GM12878 (cell line): ENCODE measurements around the gene COL5A1. TPM values are rescaled to one million over a fixed set of nuclear protein-coding genes. Genes with fewer than 3 reads are reported as not detected.

Experiments used
- ATAC-seq: fragments of 200-7000 bp; cut with Tn5 transposase; 3 replicates; pipeline ENCODE4 v1.9.1; 2020; ENCODE audit warnings: mild to moderate bottlenecking, moderate library complexity
- BruUV-seq: library from RNA; stranded (reverse); fragments of 400-500 nt; replicated peaks from 2 replicates; lab custom pipeline; 2021; lab: Mats Ljungman, UMichigan
- CTCF ChIA-PET: fragments of 300-600 bp; sonication (Branson Sonifier 250); formaldehyde crosslinking; extraction: SDS; loops from one replicate; lab custom pipeline; 2021; ENCODE audit warnings: inconsistent platforms; lab: Yijun Ruan, JAX
- POLR2A ChIA-PET: fragments of 350-600 bp; formaldehyde crosslinking; extraction: SDS; loops from one replicate; lab custom pipeline; 2021; ENCODE audit warnings: inconsistent platforms; lab: Charles Lee
- RAD21 ChIA-PET: fragments of 300-600 bp; sonication (Branson Sonifier 250); formaldehyde crosslinking; loops from one replicate; lab custom pipeline; 2023; ENCODE audit warnings: antibody characterized with exemption; ENCODE audit not compliant: unreplicated experiment; lab: Charles Lee
- SMC1A ChIA-PET: fragments of 300-600 bp; sonication (Branson Sonifier 250); formaldehyde crosslinking; loops from one replicate; lab custom pipeline; 2023; ENCODE audit not compliant: unreplicated experiment, uncharacterized antibody; lab: Charles Lee
- DNase-seq: peaks from one replicate; pipeline ENCODE4 v3.0.0-alpha.2; 2011; ENCODE audit warnings: low read depth, low spot score
- FAIRE-seq: peaks from 3 replicates; lab custom pipeline; 2011; peaks lifted over from hg19 to GRCh38; lab: Jason Lieb, UNC
- H2AFZ ChIP-seq: 2 replicates; pipeline ENCODE4 v1.6.0; 2011; ENCODE audit warnings: low read depth, low read length, control low read depth; ENCODE audit not compliant: control insufficient read depth
- H3K27ac ChIP-seq: 2 replicates; pipeline ENCODE4 v1.5.1; 2011; ENCODE audit warnings: control low read depth; ENCODE audit not compliant: control insufficient read depth, insufficient read depth
- H3K27me3 ChIP-seq, 2 experiments: replicated peaks in 1 of 2; 2 replicates each; pipeline versions ENCODE4 v1.6.0 to v1.6.1; 2011; ENCODE audit warnings: low read length in 1 of 2; ENCODE audit not compliant: control insufficient read depth in 2 of 2, insufficient read depth in 2 of 2
- H3K36me3 ChIP-seq, 2 experiments: 2 replicates each; pipeline ENCODE4 v1.5.1; 2011; ENCODE audit warnings: low read length in 1 of 2; ENCODE audit not compliant: control insufficient read depth in 2 of 2, insufficient read depth in 2 of 2
- H3K4me1 ChIP-seq: 2 replicates; pipeline ENCODE4 v1.6.1; 2011; ENCODE audit warnings: mild to moderate bottlenecking, low read length, moderate library complexity, mixed read lengths; ENCODE audit not compliant: control insufficient read depth, insufficient read depth
- H3K4me2 ChIP-seq: 2 replicates; pipeline ENCODE4 v1.6.0; 2011; ENCODE audit warnings: control low read depth; ENCODE audit not compliant: control insufficient read depth, insufficient read depth
- H3K4me3 ChIP-seq: fragments of 200-600 bp; sonication (generic); 2 replicates; pipeline ENCODE4 v1.5.1; 2016
- H3K79me2 ChIP-seq: 2 replicates; pipeline ENCODE4 v1.6.0; 2011; ENCODE audit warnings: low read length; ENCODE audit not compliant: control insufficient read depth, insufficient read depth
- H3K9ac ChIP-seq: 2 replicates; pipeline ENCODE4 v1.8.0; 2011; ENCODE audit warnings: low read length, control low read depth, mixed read lengths; ENCODE audit not compliant: control insufficient read depth, insufficient read depth
- H3K9me3 ChIP-seq: replicated peaks from 3 replicates; pipeline ENCODE4 v1.5.1; 2011; ENCODE audit warnings: mild to moderate bottlenecking, low read length; ENCODE audit not compliant: control insufficient read depth, insufficient read depth
- H4K20me1 ChIP-seq: 2 replicates; pipeline ENCODE4 v1.6.0; 2011; ENCODE audit not compliant: control insufficient read depth, insufficient read depth
- BHLHE40 ChIP-seq, 2 experiments: fragments of 450-650 bp in 1 of 2; IDR thresholded peaks; 2 replicates each; pipeline ENCODE4 v1.6.1; 2011 to 2017; ENCODE audit warnings: low read depth in 2 of 2, borderline replicate concordance in 1 of 2, improper control_type of control experiment in 1 of 2, low read length in 1 of 2, mild to moderate bottlenecking in 1 of 2
- BRCA1 ChIP-seq: IDR thresholded peaks from 2 replicates; pipeline ENCODE4 v1.6.1; 2011; ENCODE audit warnings: low read depth, low read length, improper control_type of control experiment
- SMC3 ChIP-seq: IDR thresholded peaks from 2 replicates; pipeline ENCODE4 v1.6.1; 2011; ENCODE audit warnings: low read length, improper control_type of control experiment, borderline replicate concordance
- TCF12 ChIP-seq: IDR thresholded peaks from 2 replicates; pipeline ENCODE4 v1.6.1; 2011; ENCODE audit warnings: low read depth, mild to moderate bottlenecking, low read length
- TCF3 ChIP-seq: IDR thresholded peaks from 2 replicates; pipeline ENCODE4 v1.6.1; 2012; ENCODE audit warnings: low read depth, mild to moderate bottlenecking, low read length, borderline replicate concordance; ENCODE audit not compliant: insufficient read depth
- WGBS: methylation state at CpG from one replicate; pipeline ENCODE4 v1.1.6; 2016; ENCODE audit warnings: low lambda C conversion rate; ENCODE audit not compliant: insufficient replicate concordance, insufficient coverage; ENCODE audit errors: missing lambda C conversion rate; 5-methylcytosine and 5-hydroxymethylcytosine counted together
- in situ Hi-C: fragments of 300-500 bp; cut with MboI; formaldehyde crosslinking; loops from 9 replicates; pipeline ENCODE4 v1.14.3; 2018; ENCODE audit warnings: mixed read lengths
- intact Hi-C: fragments of 100-400 bp; cut with micrococcal nuclease; formaldehyde crosslinking; loops from one replicate; pipeline ENCODE4 v1.14.2; 2022; ENCODE audit not compliant: unreplicated experiment
- polyA plus RNA-seq, 11 experiments: library from polyadenylated mRNA; depleted of rRNA in 4 of 11; unstranded in 6 of 11; stranded (reverse) in 5 of 11; fragments of >200 nt; fragmentation: Nextera tagmentation in 4 of 11; fragmentation: Illumina TruSeq in 1 of 11; extraction: Ambion mirVana in 4 of 11; extraction: Trizol in 1 of 11; gene quantifications; 1 replicate in 1 of 11; 2 replicates in 10 of 11; pipeline versions ENCODE4 v1.2.1 to v1.2.3, GENCODE V29; 2011 to 2016; ENCODE audit warnings: inconsistent platforms in 2 of 11, missing spikeins in 2 of 11, low read depth in 1 of 11
- total RNA-seq, 4 experiments: library from RNA; depleted of rRNA in 3 of 4; stranded (reverse); fragments of >200 nt in 3 of 4; fragmentation: Illumina TruSeq in 1 of 4; extraction: Trizol in 1 of 4; gene quantifications; 2 replicates each; pipeline versions ENCODE4 v1.2.1 to v1.2.3, GENCODE V29; 2013 to 2021
- TF ChIP-seq, protein P1 (sequence below): IDR thresholded peaks from 2 replicates; pipeline ENCODE4 v1.6.1; 2012; ENCODE audit warnings: low read length, inconsistent platforms

Gene COL5A1
- total and polyA plus RNA-seq, 10 of the 15 experiments (the other 5 are each of a cell fraction or from before 2014, with no cell fraction given): under 0.01 to 0.15 (median 0.13) TPM; not detected in 4

- DNase-seq (no peak), ATAC-seq (peak; percentile 26; the same call in 1 of the 3 replicates), FAIRE-seq (no peak)
- 11% methylated on average over 13 of the region's 13 CpGs for WGBS
- Histone ChIP-seq H3K36me3 (no peaks in the 10 kb centered on the region), H3K27me3 (peaks cover 0 to 1% of the 10 kb centered on the region in 2 experiments; a peak in 1 of 4 replicates), H4K20me1 (no peaks in the 10 kb centered on the region), H3K27ac (no peak overlapping the region), H3K79me2 (no peaks in the 10 kb centered on the region), H3K4me3 (no peak overlapping the region), H3K9ac (no peak overlapping the region), H3K9me3 (no peaks in the 10 kb centered on the region), H3K4me1 (peaks cover 6% of the 10 kb centered on the region; the same call in 1 of the 2 replicates), H3K4me2 (0 out of 2 replicates have a peak overlapping the region, but pooled peaks have one; percentile 9), H2AFZ (no peak overlapping the region)
- TF ChIP-seq TCF12 (peak; percentile 92), TCF3 (peak; percentile 92), BRCA1 (no peak), BHLHE40 (IDR thresholded peaks at IDR 0.05; ENCODE audit: borderline replicate concordance in 1 of 2, low read depth in 2 of 2, low read length in 1 of 2) (peak in 1 of 2 experiments; percentile 24; a peak in 1 of 4 replicates), SMC3 (no peak)
- TF ChIP-seq, protein P1, sequence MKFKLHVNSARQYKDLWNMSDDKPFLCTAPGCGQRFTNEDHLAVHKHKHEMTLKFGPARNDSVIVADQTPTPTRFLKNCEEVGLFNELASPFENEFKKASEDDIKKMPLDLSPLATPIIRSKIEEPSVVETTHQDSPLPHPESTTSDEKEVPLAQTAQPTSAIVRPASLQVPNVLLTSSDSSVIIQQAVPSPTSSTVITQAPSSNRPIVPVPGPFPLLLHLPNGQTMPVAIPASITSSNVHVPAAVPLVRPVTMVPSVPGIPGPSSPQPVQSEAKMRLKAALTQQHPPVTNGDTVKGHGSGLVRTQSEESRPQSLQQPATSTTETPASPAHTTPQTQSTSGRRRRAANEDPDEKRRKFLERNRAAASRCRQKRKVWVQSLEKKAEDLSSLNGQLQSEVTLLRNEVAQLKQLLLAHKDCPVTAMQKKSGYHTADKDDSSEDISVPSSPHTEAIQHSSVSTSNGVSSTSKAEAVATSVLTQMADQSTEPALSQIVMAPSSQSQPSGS: no peak
- intact Hi-C loops: loop anchor here (5.0 kb wide), 1 partner anchor 204 kb away; no protein-coding TSS in a partner anchor
- no TSS peak for BruUV-seq
- RAD21 ChIA-PET: interaction anchor here (1.6 kb wide), 1 partner anchor 80 kb away, joined by 4 read pairs; no protein-coding TSS in a partner anchor
- CTCF ChIA-PET: interaction anchor here (0.9 to 2.5 kb wide), 6 partner anchors 11 to 206 kb away, joined by 3 to 9 read pairs (median 3); no protein-coding TSS in a partner anchor
- SMC1A ChIA-PET: interaction anchor here (3.0 to 3.3 kb wide), 2 partner anchors 80 to 205 kb away, joined by 9 read pairs; no protein-coding TSS in a partner anchor
- in situ Hi-C loops: no loop called here
- POLR2A ChIA-PET: no interaction called here
Measured at GRCh38 chr9:134778156-134778555, 136.6 kb downstream of the COL5A1 start.
